Measurements from ENCODE around the gene FRMD3. TPM values are rescaled to one million over a fixed set of nuclear protein-coding genes. Genes with fewer than 3 reads are reported as not detected.

FRMD3 gene
- polyA plus RNA-seq, 1 donor from 2014 or later = 13.0 TPM

DNA sequence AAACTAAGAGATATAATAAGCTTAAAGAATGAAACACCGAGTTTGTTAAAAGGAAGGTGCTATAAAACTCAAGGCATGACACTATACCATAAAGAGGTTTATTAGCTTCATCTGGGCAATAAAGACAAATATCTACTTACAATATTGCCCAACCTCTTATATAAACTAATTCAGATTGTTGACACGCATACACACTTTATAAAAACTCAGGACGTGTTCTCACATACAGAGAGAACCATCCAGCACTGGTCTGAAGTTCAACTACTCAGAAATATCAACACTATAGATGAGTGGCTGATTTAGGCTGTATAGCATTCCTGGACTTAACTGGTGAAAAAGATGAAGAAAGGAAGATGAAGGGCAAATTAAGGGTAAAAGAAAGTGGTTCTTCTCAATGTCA lies 81.2 kb downstream of the FRMD3 start:
- no peak overlapping the region for H3K4me2 ChIP-seq (ENCODE audit: low read length)
- H3K9me3 ChIP-seq (ENCODE audit: low read length) = no peaks in the 10 kb centered on the region
- H3K9me2 ChIP-seq (ENCODE audit: insufficient read depth, low read length) = no peaks in the 10 kb centered on the region
- no peaks in the 10 kb centered on the region for H3F3A ChIP-seq (ENCODE audit: insufficient read depth, low read length, poor library complexity, severe bottlenecking)
- no peaks in the 10 kb centered on the region for H4K20me1 ChIP-seq (ENCODE audit: insufficient read depth)
- H3K27ac ChIP-seq (ENCODE audit: low read length) = no peak overlapping the region
- no peak overlapping the region for H3K4me3 ChIP-seq (ENCODE audit: low read length)
- H3K79me2 ChIP-seq (replicated peaks; ENCODE audit: insufficient read depth, low read length) = no peaks in the 10 kb centered on the region
- TF ChIP-seq MXI1 (conservative IDR thresholded peaks at IDR 0.05; ENCODE audit: poor library complexity, severe bottlenecking) = no peak
- no peak for TF ChIP-seq CTCF (IDR thresholded peaks at IDR 0.05; ENCODE audit: poor library complexity, severe bottlenecking)
- no peak for TF ChIP-seq SMC3 (conservative IDR thresholded peaks at IDR 0.05; ENCODE audit: poor library complexity)
- no peaks in the 10 kb centered on the region for H3K36me3 ChIP-seq (ENCODE audit: insufficient read depth, low read length)
- H2AFZ ChIP-seq (ENCODE audit: low read depth, low read length) = no peak overlapping the region
- H3K9ac ChIP-seq (ENCODE audit: low read length) = no peak overlapping the region
- H3K27me3 ChIP-seq (ENCODE audit: insufficient read depth, low read depth, low read length) = no peaks in the 10 kb centered on the region

- no peaks in the 10 kb centered on the region for H4K20me1 ChIP-seq (ENCODE audit: insufficient read depth)
- TF ChIP-seq MXI1 (conservative IDR thresholded peaks at IDR 0.05; ENCODE audit: poor library complexity, severe bottlenecking) = no peak
- no peak for TF ChIP-seq CTCF (IDR thresholded peaks at IDR 0.05; ENCODE audit: poor library complexity, severe bottlenecking)
- TF ChIP-seq EZH2 (IDR thresholded peaks at IDR 0.05; ENCODE audit: borderline replicate concordance, insufficient read depth, low read length, poor library complexity, severe bottlenecking) = no peak
- TF ChIP-seq RAD21 (conservative IDR thresholded peaks at IDR 0.05) = no peak
- TF ChIP-seq TAF1 (IDR thresholded peaks at IDR 0.05; ENCODE audit: low read depth) = no peak
- TF ChIP-seq REST (IDR thresholded peaks at IDR 0.05; ENCODE audit: borderline replicate concordance) = no peak
- no peak for TF ChIP-seq POLR2AphosphoS5 (IDR thresholded peaks at IDR 0.05)
- no peak for TF ChIP-seq EP300 (conservative IDR thresholded peaks at IDR 0.05; ENCODE audit: poor library complexity, severe bottlenecking)
- no peak for TF ChIP-seq SMC3 (conservative IDR thresholded peaks at IDR 0.05; ENCODE audit: poor library complexity)
- H3K9ac ChIP-seq (ENCODE audit: low read length) = no peak overlapping the region
- H3K27me3 ChIP-seq (ENCODE audit: insufficient read depth, low read depth, low read length) = no peaks in the 10 kb centered on the region
- no peak overlapping the region for H3K4me2 ChIP-seq (ENCODE audit: low read length)
- no peaks in the 10 kb centered on the region for H3F3A ChIP-seq (ENCODE audit: insufficient read depth, low read length, poor library complexity, severe bottlenecking)
- no peaks in the 10 kb centered on the region for H3K9me2 ChIP-seq (ENCODE audit: insufficient read depth, low read length)
- no peaks in the 10 kb centered on the region for H3K79me2 ChIP-seq (replicated peaks; ENCODE audit: insufficient read depth, low read length)
- H3K9me3 ChIP-seq (ENCODE audit: low read length) = no peaks in the 10 kb centered on the region
- H2AFZ ChIP-seq (ENCODE audit: low read depth, low read length) = no peak overlapping the region
- no peak overlapping the region for H3K4me3 ChIP-seq (ENCODE audit: low read length)
- H3K27ac ChIP-seq (ENCODE audit: low read length) = no peak overlapping the region
- no peaks in the 10 kb centered on the region for H3K36me3 ChIP-seq (ENCODE audit: insufficient read depth, low read length)
These were observed 82.0 kb downstream of the FRMD3 start for GRCh38 chr9:83456226-83456625.

Data from neural cell (in vitro differentiated cells).